ENCODE data around the gene ADCY7. TPM values are rescaled to one million over a fixed set of nuclear protein-coding genes. Genes with fewer than 3 reads are reported as not detected.

ADCY7 gene
- total and polyA plus RNA-seq, 2 donors from 2014 or later: 0.86 to 40.5 TPM

- Histone ChIP-seq H3K4me1 (ENCODE audit: control insufficient read depth in 2 of 3, insufficient read depth in 2 of 3, low read depth in 1 of 3, low read length in 3 of 3) (peaks cover 0 to 2% (median 0%) of the 10 kb centered on the region in 3 donors), H3K27ac (ENCODE audit: low read depth in 2 of 2, low read length in 2 of 2) (no peak overlapping the region), H3K27me3 (ENCODE audit: control insufficient read depth, insufficient read depth, low read length) (no peaks in the 10 kb centered on the region), H3K4me3 (ENCODE audit: low read length in 3 of 3) (no peak overlapping the region), H3K36me3 (ENCODE audit: control insufficient read depth in 2 of 3, insufficient read depth in 3 of 3, low read length in 3 of 3) (no peaks in the 10 kb centered on the region), H3K9me3 (ENCODE audit: control insufficient read depth in 2 of 3, insufficient read depth in 1 of 3, low read length in 3 of 3) (no peaks in the 10 kb centered on the region), H3K9ac (ENCODE audit: low read length in 3 of 3) (no peak overlapping the region)
- TF ChIP-seq, protein P1, sequence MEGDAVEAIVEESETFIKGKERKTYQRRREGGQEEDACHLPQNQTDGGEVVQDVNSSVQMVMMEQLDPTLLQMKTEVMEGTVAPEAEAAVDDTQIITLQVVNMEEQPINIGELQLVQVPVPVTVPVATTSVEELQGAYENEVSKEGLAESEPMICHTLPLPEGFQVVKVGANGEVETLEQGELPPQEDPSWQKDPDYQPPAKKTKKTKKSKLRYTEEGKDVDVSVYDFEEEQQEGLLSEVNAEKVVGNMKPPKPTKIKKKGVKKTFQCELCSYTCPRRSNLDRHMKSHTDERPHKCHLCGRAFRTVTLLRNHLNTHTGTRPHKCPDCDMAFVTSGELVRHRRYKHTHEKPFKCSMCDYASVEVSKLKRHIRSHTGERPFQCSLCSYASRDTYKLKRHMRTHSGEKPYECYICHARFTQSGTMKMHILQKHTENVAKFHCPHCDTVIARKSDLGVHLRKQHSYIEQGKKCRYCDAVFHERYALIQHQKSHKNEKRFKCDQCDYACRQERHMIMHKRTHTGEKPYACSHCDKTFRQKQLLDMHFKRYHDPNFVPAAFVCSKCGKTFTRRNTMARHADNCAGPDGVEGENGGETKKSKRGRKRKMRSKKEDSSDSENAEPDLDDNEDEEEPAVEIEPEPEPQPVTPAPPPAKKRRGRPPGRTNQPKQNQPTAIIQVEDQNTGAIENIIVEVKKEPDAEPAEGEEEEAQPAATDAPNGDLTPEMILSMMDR (IDR thresholded peaks at IDR 0.05; ENCODE audit: borderline replicate concordance, extremely low read depth, insufficient read depth): no peak
- DNase-seq (peak in 1 of 5 donors; percentile 61), FAIRE-seq (no peak)
- intact Hi-C loops (cut with DNase I): no loop called here
Observed at GRCh38 chr16:50261160-50261706, 5.1 kb upstream of the ADCY7 start.

DNA sequence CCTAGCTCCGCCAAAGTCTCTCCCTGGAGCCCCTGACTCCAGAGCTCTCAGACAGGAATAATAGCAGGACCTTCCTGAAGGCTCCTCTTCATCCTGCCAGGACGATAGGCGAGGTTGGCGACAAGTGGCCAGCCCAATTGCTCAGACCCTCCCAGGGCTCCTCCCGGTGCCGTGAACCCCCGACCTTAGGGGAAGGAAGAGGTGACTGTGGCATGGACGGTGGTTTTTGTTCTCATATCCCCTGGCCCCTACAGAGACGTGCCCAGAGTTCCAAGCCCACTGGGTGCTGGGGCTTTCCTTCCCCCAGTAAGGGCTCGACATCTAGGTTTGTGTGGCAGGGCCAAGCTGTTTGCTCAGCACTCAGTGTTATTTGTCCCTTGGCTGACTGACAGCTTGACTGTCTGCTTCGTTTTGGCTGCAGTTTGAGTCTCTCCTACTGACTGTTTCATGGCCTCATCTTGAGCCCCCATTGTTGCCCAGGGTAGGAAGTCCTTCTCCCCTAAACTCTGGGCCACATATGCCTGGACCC is 4.6 kb upstream of the ADCY7 start:
- Histone ChIP-seq H3K27me3 (ENCODE audit: control insufficient read depth, insufficient read depth, low read length) (no peaks in the 10 kb centered on the region), H3K4me1 (ENCODE audit: control insufficient read depth in 2 of 3, insufficient read depth in 2 of 3, low read depth in 1 of 3, low read length in 3 of 3) (peaks cover 0 to 2% (median 0%) of the 10 kb centered on the region in 3 donors), H3K36me3 (ENCODE audit: control insufficient read depth in 2 of 3, insufficient read depth in 3 of 3, low read length in 3 of 3) (no peaks in the 10 kb centered on the region), H3K9me3 (ENCODE audit: control insufficient read depth in 2 of 3, insufficient read depth in 1 of 3, low read length in 3 of 3) (no peaks in the 10 kb centered on the region), H3K4me3 (ENCODE audit: low read length in 3 of 3) (no peak overlapping the region), H3K27ac (ENCODE audit: low read depth in 2 of 2, low read length in 2 of 2) (no peak overlapping the region), H3K9ac (ENCODE audit: low read length in 3 of 3) (no peak overlapping the region)
- TF ChIP-seq, protein P1 (IDR thresholded peaks at IDR 0.05; ENCODE audit: borderline replicate concordance, extremely low read depth, insufficient read depth): no peak
- intact Hi-C loops (cut with DNase I): no loop called here
- no peak for FAIRE-seq
- peak in 1 of 5 donors; percentile 59 for DNase-seq

- Histone ChIP-seq H3K4me3 (ENCODE audit: low read length in 3 of 3) (no peak overlapping the region), H3K9ac (ENCODE audit: low read length in 3 of 3) (no peak overlapping the region), H3K9me3 (ENCODE audit: control insufficient read depth in 2 of 3, insufficient read depth in 1 of 3, low read length in 3 of 3) (no peaks in the 10 kb centered on the region), H3K4me1 (ENCODE audit: control insufficient read depth in 2 of 3, insufficient read depth in 2 of 3, low read depth in 1 of 3, low read length in 3 of 3) (peaks cover 0 to 2% (median 0%) of the 10 kb centered on the region in 3 donors), H3K27ac (ENCODE audit: low read depth in 2 of 2, low read length in 2 of 2) (no peak overlapping the region), H3K27me3 (ENCODE audit: control insufficient read depth, insufficient read depth, low read length) (no peaks in the 10 kb centered on the region), H3K36me3 (ENCODE audit: control insufficient read depth in 2 of 3, insufficient read depth in 3 of 3, low read length in 3 of 3) (no peaks in the 10 kb centered on the region)
- intact Hi-C loops (cut with DNase I): no loop called here
- DNase-seq: peak in 1 of 5 donors; percentile 65
- FAIRE-seq: no peak
- TF ChIP-seq, protein P1 (IDR thresholded peaks at IDR 0.05; ENCODE audit: borderline replicate concordance, extremely low read depth, insufficient read depth): no peak
Observed at GRCh38 chr16:50263060-50263909, 3.1 kb upstream of the ADCY7 start.

All from kidney (tissue), 14 donors.